Lung (tissue), 12 donors: ENCODE data around the gene UBR4. TPM values are rescaled to one million over a fixed set of nuclear protein-coding genes. Genes with fewer than 3 reads are reported as not detected.
A peak's percentile ranks its signal among the peaks of the same experiment; 100 is the strongest.

Experiments
- ATAC-seq: fragments of 200-7000 bp; cut with Tn5 transposase; one replicate; pipeline ENCODE4 v1.9.1; 2020; ENCODE audit warnings: moderate number of reproducible peaks; ENCODE audit not compliant: insufficient read depth, low FRiP score
- DNase-seq, 3 donors: peaks; one replicate each; pipeline ENCODE4 v3.0.0-alpha.2; 2013 to 2017
- H3K27ac ChIP-seq, 2 donors: one replicate each; pipeline ENCODE4 v1.5.1; 2013; ENCODE audit warnings: mild to moderate bottlenecking in 2 of 2, moderate library complexity in 2 of 2, control low read depth in 1 of 2, inconsistent platforms in 1 of 2, low read depth in 1 of 2, low read length in 1 of 2
- H3K27me3 ChIP-seq, 3 donors: one replicate each; pipeline ENCODE4 v1.5.1; 2013; ENCODE audit warnings: low read length in 2 of 3; ENCODE audit not compliant: control insufficient read depth in 3 of 3, insufficient read depth in 3 of 3
- H3K36me3 ChIP-seq, 4 donors: one replicate each; pipeline ENCODE4 v1.5.1; 2013; ENCODE audit warnings: low read length in 4 of 4, mild to moderate bottlenecking in 1 of 4, moderate library complexity in 1 of 4; ENCODE audit not compliant: control insufficient read depth in 4 of 4, insufficient read depth in 4 of 4
- H3K4me1 ChIP-seq, 5 donors: one replicate each; pipeline ENCODE4 v1.5.1; 2013; ENCODE audit warnings: low read length in 5 of 5, mild to moderate bottlenecking in 2 of 5, moderate library complexity in 1 of 5; ENCODE audit not compliant: control insufficient read depth in 5 of 5, insufficient read depth in 5 of 5
- H3K4me3 ChIP-seq: one replicate; pipeline ENCODE4 v1.5.1; 2013; ENCODE audit warnings: mild to moderate bottlenecking, control low read depth, moderate library complexity
- H3K9ac ChIP-seq, 2 donors: one replicate each; pipeline ENCODE4 v1.5.1; 2013; ENCODE audit warnings: low read length in 2 of 2, control low read depth in 1 of 2; ENCODE audit not compliant: insufficient read depth in 1 of 2
- H3K9me3 ChIP-seq, 4 donors: one replicate each; pipeline ENCODE4 v1.5.1; 2013; ENCODE audit warnings: low read length in 3 of 4, mild to moderate bottlenecking in 1 of 4, moderate library complexity in 1 of 4; ENCODE audit not compliant: control insufficient read depth in 4 of 4, insufficient read depth in 3 of 4
- whole genome bisulfite sequencing, 2 donors: extraction: QIAGEN DNeasy Blood & Tissue Kit; methylation state at CpG; one replicate each; pipeline ENCODE4 v1.1.7; 2013; 5-methylcytosine and 5-hydroxymethylcytosine counted together
- polyA plus RNA-seq, 2 donors: library from polyadenylated mRNA; stranded (reverse); fragments of 200-250 nt; gene quantifications; one replicate each; pipeline ENCODE4 v1.2.1, GENCODE V29; 2013
- total RNA-seq, 2 donors: library from RNA; depleted of rRNA in 1 of 2; stranded (reverse); fragments of >200 nt in 1 of 2; gene quantifications; one replicate each; pipeline ENCODE4 v1.2.1, GENCODE V29; 2014 to 2021
- TF ChIP-seq, protein P1 (sequence below): IDR thresholded peaks from 2 replicates; pipeline ENCODE4 v1.5.1; 2012; ENCODE audit warnings: mild to moderate bottlenecking; ENCODE audit errors: control extremely low read depth, extremely low read depth
- donor health status: control.
- donor health status: control.
- donor health status: Bipolar disorder and iron deficiency.
- donor health status: healthy.
- donor health status: DM: yes; HTN: yes; CAD: no.

UBR4 gene
- total and polyA plus RNA-seq, 4 donors, result 90.8 to 128 (median 113) TPM

DNA sequence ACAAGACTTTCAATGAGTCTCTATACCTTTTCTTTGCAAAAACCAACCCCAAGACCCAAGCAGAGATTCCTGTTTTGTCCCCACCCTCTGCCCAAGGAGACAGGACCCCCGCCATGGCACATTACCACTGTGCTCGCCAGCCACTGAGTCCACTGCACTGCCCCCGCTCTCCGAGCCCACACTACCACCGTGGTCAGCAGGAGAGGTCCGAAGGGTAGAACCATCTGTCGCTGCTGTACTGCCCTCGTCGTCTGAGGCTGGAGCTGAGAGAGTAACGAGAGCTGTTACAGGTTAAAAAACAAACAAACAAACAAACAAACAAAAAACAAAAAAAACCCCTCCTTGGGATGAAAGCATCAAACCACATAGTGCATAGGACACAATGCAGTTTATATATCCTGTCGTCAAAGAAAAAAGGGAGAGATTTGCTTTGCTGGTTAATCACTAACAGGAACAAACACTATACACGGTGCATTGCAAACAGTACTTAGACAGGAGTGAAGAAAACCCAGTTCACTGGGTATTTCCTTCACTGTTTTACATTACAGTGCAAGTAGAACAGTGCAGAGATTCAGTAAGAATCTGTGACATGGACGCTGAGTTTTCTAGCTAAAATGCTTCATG, 71.0 kb downstream of the UBR4 start:
- no peaks in the 10 kb centered on the region for H3K27me3 ChIP-seq
- WGBS, 2 donors, result 77 to 86% methylated on average over 13 of the region's 13 CpGs
- DNase-seq (peak in 2 of 3 donors; percentile 4 to 28), ATAC-seq (no peak)
- TF ChIP-seq, protein P1, sequence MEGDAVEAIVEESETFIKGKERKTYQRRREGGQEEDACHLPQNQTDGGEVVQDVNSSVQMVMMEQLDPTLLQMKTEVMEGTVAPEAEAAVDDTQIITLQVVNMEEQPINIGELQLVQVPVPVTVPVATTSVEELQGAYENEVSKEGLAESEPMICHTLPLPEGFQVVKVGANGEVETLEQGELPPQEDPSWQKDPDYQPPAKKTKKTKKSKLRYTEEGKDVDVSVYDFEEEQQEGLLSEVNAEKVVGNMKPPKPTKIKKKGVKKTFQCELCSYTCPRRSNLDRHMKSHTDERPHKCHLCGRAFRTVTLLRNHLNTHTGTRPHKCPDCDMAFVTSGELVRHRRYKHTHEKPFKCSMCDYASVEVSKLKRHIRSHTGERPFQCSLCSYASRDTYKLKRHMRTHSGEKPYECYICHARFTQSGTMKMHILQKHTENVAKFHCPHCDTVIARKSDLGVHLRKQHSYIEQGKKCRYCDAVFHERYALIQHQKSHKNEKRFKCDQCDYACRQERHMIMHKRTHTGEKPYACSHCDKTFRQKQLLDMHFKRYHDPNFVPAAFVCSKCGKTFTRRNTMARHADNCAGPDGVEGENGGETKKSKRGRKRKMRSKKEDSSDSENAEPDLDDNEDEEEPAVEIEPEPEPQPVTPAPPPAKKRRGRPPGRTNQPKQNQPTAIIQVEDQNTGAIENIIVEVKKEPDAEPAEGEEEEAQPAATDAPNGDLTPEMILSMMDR, result no peak
- H3K9me3 ChIP-seq, result no peaks in the 10 kb centered on the region
- no peaks in the 10 kb centered on the region for H3K4me1 ChIP-seq
- H3K9ac ChIP-seq, result no peak overlapping the region
- H3K4me3 ChIP-seq, result no peak overlapping the region
- H3K27ac ChIP-seq, result no peak overlapping the region
- peaks cover 36 to 51% (median 46%) of the 10 kb centered on the region in 4 donors for H3K36me3 ChIP-seq

GRCh38 chr1:19138331-19138730, 71.7 kb downstream of the UBR4 start:
- no peak for ATAC-seq
- no peaks in the 10 kb centered on the region for H3K4me1 ChIP-seq
- H3K27me3 ChIP-seq, result no peaks in the 10 kb centered on the region
- H3K27ac ChIP-seq, result no peak overlapping the region
- TF ChIP-seq, protein P1, result no peak
- 94 to 100% methylated on average over 1 of the region's 1 CpG for WGBS, 2 donors
- DNase-seq, result no peak
- H3K9me3 ChIP-seq, result no peaks in the 10 kb centered on the region
- peaks cover 36 to 53% (median 47%) of the 10 kb centered on the region in 4 donors for H3K36me3 ChIP-seq
- no peak overlapping the region for H3K9ac ChIP-seq
- no peak overlapping the region for H3K4me3 ChIP-seq

DNA sequence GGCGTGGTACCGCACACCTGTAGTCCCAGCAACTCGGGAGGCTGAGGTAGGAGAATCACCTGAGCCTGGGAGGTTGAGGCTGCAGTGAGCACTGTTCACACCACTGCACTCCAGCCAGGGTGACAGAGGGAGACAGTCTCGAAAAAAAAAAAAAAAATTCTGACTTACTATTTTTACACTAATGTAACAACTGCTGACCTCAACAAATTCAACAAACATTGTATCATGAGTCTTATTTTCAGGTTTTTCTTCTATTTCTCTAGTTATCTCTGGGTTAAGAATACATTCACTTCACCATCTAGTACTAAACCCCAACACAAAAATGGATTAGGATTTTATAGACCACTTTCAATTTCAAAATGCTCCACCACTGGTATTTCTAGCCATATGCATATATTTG, 72.9 kb downstream of the UBR4 start:
- ATAC-seq (no peak), DNase-seq (no peak)
- 94 to 98% methylated on average over 4 of the region's 4 CpGs for WGBS, 2 donors
- H3K36me3 ChIP-seq, result peaks cover 36 to 54% (median 48%) of the 10 kb centered on the region in 4 donors
- no peaks in the 10 kb centered on the region for H3K9me3 ChIP-seq
- H3K27ac ChIP-seq, result no peak overlapping the region
- no peak overlapping the region for H3K4me3 ChIP-seq
- no peak overlapping the region for H3K9ac ChIP-seq
- H3K27me3 ChIP-seq, result no peaks in the 10 kb centered on the region
- TF ChIP-seq, protein P1, result no peak
- no peaks in the 10 kb centered on the region for H3K4me1 ChIP-seq

DNA sequence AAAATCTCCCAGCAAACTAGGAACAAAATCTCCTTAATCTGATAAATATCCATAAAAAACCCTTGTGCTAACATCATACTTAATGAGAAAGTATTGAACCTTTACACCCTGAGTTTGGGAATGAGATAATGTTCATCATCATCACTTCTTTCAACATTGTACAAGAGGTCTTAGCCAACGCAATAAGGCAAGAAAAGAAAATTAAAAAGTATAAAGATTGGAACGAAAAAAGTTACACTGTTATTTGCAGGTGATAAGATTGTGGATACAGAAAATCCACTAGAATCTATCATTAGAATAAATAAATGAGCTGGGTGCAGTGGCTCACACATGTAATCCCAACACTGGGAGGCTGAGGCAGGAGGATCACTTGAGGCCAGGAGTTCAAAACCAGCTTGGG, 76.7 kb downstream of the UBR4 start:
- ATAC-seq, result no peak
- no peaks in the 10 kb centered on the region for H3K9me3 ChIP-seq
- H3K27me3 ChIP-seq, result no peaks in the 10 kb centered on the region
- no peak for DNase-seq
- no peak overlapping the region for H3K9ac ChIP-seq
- WGBS, 2 donors, result 96 to 99% methylated on average over 2 of the region's 2 CpGs
- peaks cover 22 to 62% (median 38%) of the 10 kb centered on the region in 4 donors for H3K36me3 ChIP-seq
- no peaks in the 10 kb centered on the region for H3K4me1 ChIP-seq
- H3K4me3 ChIP-seq, result no peak overlapping the region
- H3K27ac ChIP-seq, result no peak overlapping the region
- TF ChIP-seq, protein P1, result no peak
